WI38 (cell line): Measurements from ENCODE around the gene NFKB1.

Source experiments
- H3K4me3 ChIP-seq: 2 replicates; pipeline ENCODE4 v1.5.1; 2011; ENCODE audit warnings: low read depth, mild to moderate bottlenecking, control low read depth, low read length
- CTCF ChIP-seq: IDR thresholded peaks from 2 replicates; pipeline ENCODE4 v1.5.1; 2012; ENCODE audit warnings: low read depth, mild to moderate bottlenecking, control low read depth, low read length

NFKB1 gene

GRCh38 chr4:102500696-102501446, at the start of gene NFKB1:
TSS of gene NFKB1 (plus strand) at chr4:102501359. CDS start at chr4:102525519, 24,160 bp downstream.
- TF ChIP-seq CTCF = no peak
- H3K4me3 ChIP-seq = peak within 1 kb of the TSS; percentile 88

- no peak overlapping the region for H3K4me3 ChIP-seq
- TF ChIP-seq CTCF = no peak
Measured at GRCh38 chr4:102452854-102453253, 48.3 kb upstream of the NFKB1 start.

- H3K4me3 ChIP-seq = no peak overlapping the region
- TF ChIP-seq CTCF = no peak
Measured at GRCh38 chr4:102453827-102454226, 47.3 kb upstream of the NFKB1 start.

GRCh38 chr4:102454268-102454667, 46.9 kb upstream of the NFKB1 start:
- no peak for TF ChIP-seq CTCF
- no peak overlapping the region for H3K4me3 ChIP-seq

GRCh38 chr4:102454981-102455685, 46.0 kb upstream of the NFKB1 start:
- TF ChIP-seq CTCF = no peak
- no peak overlapping the region for H3K4me3 ChIP-seq

- H3K4me3 ChIP-seq = no peak overlapping the region
- TF ChIP-seq CTCF = no peak
Measured at GRCh38 chr4:102455750-102456149, 45.4 kb upstream of the NFKB1 start.

GRCh38 chr4:102466298-102466697, 34.9 kb upstream of the NFKB1 start:
- no peak for TF ChIP-seq CTCF
- H3K4me3 ChIP-seq = no peak overlapping the region
